HG03558 (cell line): ENCODE measurements around the gene HK1.

Experiments
- ATAC-seq: cut with Tn5 transposase; IDR thresholded peaks from one replicate; pipeline ENCODE4 v1.9.1; 2021; ENCODE audit warnings: moderate number of reproducible peaks; ENCODE audit not compliant: unreplicated experiment; ENCODE audit errors: extremely low read depth

Gene HK1

DNA sequence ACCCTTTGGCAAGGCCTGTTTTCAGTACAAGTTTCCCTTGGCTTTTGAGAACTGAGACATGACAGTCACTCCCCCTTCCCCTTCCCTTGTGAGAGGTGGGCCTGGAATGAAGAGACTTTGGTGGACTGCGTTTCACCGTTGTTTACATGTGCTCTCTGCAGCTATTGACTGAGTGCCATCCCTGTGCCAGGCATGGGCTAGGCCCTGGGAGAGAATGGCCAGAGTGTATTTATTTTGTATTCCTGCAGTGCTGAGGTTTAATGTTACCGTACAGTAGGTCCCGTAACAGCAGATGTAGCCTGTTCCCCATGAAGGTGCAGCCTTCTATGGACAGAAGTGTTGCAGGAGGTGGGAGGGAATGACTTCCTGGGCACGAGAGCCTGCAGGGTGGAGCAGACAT is 88.4 kb downstream of the HK1 start:
- ATAC-seq: no peak

DNA sequence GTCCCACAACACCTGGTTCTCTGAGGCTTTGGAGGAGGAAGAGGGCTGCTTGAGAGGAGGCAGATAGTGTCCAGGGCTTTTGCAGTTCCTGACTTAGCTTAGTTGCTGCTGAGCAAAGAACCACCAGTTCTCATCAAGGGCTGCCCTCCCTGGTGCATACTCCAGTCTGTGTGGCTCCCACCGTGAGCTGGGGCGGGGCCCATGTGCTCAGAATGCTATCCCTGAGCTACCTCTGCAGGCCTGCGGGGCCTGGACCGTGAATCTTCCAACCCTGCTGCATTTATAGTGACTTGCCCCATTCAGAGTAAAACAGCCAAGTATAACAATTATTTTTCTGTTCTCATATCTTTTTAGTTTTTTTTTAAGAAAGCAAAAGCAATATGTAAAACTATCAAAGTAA is 89.2 kb downstream of the HK1 start:
- no peak for ATAC-seq

DNA sequence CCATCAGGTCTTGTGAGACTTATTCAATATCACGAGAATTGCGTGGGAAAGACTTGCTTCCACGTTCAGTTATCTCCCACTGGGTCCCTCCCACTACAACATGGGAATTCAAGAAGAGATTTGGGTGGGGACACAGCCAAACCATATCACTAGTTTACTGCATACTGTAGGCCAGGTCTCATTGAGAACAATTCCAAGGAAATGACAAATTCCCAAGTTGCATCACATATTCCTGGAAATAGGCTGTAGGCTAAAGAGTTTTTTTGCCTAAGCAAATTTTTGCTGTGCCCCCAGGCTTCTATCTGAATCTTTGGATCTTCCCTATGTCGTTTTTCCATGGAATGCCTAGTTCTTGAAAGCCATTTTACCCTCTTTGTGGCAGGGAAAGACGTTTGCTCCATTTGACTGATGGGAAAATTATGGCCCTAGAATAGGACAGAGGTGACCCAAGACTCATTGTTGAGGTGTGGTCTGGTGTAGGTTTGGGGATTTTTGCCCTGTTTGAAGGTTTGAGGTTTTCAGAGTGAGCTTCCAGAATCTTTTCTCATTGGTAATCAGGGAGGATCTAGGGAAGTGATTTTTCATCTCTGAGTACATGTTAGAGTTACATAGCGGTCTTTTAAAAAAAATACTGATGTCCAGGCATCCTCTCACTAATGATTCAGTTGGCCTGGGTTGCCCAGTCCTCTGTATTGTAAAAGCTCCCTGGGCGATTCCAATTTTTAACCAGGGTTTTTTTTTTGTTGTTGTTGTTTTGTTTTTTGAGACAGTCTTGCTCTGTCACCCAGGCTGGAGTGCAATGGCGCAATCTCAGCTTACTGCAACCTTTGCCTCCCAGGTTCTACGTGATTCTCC is 94.1 kb downstream of the HK1 start:
- ATAC-seq: no peak

DNA sequence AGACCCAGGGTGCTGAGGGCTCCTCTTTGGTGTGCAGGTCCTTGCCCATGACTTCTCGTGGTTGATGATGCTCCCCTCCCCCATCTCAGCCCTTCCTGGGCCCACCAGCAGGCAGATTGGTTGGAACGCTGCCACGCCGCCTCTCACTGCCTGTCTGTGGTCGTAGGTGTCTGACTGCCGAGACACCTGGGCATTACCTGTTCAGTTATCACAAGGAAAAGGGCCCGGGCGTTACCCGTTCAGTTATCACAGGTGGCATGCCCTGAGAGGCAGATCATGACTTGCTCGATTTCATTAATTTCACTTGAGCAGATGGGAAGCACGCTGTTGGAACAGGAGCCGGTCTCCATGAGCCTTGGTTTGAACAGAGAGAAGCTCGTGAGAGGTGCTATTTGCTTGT is 95.9 kb downstream of the HK1 start:
- no peak for ATAC-seq

DNA sequence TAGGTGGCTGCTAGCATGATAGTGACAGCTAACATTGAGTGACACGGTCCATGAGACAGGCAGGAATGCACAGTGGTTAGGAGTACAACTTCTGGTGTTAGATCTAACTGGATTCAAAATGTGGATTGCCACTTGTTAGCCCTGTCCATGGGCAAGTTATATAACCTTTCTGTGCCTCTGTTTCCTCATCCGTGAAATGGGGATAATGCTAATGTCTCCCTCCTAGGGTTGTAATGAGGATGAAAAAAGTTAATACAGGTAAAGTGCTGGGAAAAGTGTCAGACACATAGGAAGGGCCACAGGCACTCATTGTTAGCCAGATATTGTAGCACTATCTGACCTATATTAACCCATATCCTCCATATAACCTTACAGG is 96.6 kb downstream of the HK1 start:
- ATAC-seq: no peak

DNA sequence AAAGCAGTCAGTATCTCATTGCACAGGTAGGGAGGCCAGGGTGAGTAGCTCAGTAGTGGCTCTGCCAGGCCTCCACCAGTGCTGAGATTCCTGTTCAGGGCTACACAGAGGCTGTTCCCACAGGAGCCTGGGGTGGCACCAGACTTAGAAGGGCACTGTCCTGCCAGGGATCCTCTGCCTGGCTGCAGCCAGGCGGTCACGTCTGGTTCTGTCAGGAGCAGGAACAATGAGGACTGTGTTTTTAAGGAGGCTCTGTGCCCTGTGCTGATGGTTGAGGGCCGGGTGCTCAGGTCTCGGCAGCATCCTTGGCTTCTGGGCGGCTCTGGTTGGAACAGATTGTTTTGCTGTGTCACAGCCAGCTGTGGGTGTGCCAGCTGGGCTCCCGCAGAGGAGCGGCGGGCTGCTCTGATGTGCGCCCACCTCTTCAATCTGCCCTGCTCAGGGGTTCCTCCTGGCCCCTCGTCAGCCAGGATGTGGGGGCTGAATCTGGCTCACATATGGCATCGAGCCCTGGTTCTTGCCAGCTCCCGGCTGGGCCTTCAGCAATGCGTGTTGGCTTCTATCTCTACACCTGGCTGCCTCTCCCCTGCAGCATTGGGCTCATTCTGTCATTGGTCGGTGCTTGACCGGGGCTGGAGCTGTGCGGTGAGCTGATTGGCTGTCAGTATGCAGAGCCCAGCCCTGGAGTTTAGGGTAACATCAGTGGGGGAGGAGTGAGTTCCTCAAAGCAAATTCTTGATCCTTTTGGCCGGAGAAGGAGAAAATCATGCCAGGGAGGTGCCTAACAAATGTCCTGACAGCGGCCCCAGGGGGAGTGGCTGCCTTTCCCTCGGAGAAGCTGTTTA is 97.2 kb downstream of the HK1 start:
- ATAC-seq: no peak

DNA sequence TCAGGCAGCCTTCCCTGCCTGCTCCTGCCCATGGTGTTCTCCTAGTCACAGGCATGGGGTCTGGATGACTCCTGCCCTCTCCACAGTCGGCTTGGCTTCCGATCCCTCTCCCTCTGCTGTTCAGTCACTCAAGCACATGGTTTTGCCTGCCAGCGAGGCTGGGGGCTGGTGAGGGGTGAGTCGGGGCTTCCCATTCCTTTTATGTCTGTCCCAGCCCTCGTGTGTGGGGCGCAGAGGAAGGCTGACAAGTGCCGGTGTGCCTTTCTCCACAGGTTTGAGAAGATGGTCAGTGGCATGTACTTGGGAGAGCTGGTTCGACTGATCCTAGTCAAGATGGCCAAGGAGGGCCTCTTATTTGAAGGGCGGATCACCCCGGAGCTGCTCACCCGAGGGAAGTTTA is 98.4 kb downstream of the HK1 start:
- ATAC-seq: no peak

DNA sequence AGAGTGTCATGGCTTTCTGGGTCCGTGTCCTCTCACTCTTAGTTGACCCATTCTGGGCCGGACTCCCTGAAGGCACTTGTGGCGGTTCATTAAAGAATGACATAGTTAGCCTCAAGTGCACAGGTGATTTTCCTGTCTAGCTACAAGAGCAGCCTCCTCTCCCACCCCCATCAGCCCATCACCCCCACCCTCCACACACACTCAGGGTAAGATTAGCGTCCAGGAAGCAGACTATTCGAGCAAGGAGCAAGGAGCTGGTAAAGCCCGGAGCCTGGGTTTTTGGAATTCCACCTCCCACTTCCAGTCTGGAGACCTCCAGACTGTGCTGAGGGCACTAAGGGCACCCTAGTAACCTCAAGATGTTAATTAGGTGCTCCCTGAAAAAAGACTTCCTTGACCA is 98.9 kb downstream of the HK1 start:
- no peak for ATAC-seq

DNA sequence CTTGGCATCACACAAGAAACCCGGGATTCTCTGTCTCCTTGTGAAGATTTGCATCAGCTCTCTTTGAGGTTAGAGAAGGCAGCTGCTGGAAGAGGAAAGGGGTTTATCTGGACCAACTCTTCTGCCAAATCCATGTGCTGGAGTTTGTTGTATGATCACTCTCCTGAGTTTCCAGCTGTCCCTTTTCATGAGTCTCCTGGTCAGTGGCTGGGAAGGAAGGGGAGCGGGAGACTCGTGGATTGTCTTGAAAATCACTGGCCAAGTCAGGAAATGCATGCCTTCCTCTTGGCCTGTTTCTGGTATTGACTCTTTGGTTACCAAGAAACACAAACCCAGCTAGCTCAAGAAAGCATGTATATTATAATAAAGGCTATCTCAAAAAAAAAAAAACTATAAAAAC is 99.6 kb downstream of the HK1 start:
- ATAC-seq: no peak

DNA sequence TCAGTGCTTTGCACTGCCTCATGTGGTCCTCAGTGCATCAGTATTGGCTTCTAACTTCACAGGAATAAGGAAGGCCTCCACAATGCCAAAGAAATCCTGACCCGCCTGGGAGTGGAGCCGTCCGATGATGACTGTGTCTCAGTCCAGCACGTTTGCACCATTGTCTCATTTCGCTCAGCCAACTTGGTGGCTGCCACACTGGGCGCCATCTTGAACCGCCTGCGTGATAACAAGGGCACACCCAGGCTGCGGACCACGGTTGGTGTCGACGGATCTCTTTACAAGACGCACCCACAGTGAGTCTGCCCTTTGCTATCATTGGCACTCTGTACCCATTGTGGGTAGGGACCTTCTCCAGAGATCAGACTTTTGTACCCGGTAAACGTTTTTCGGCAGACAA is 101.5 kb downstream of the HK1 start:
- no peak for ATAC-seq

DNA sequence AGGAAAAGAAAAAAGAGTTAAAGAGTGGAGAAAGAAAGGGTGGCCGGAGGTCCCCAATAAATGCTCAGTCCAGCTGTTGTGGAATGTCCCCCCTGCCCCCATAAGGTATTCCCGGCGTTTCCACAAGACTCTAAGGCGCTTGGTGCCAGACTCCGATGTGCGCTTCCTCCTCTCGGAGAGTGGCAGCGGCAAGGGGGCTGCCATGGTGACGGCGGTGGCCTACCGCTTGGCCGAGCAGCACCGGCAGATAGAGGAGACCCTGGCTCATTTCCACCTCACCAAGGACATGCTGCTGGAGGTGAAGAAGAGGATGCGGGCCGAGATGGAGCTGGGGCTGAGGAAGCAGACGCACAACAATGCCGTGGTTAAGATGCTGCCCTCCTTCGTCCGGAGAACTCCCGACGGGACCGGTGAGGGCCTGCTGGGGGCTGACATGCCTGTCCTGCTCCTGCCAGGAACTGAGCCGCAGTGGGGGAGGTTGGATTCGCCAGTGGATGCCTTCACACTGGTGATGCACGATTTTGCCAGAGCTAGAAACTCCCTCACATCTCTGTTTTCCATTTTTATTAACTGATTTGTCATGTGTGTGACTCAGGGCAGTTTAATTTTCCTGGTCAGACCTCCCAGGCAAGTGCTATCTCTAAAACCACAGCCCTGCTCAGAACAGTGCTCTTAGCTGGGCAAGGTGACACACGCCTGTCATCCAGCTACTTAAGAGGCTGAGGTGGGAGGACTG is 104.3 kb downstream of the HK1 start:
- ATAC-seq: no peak

DNA sequence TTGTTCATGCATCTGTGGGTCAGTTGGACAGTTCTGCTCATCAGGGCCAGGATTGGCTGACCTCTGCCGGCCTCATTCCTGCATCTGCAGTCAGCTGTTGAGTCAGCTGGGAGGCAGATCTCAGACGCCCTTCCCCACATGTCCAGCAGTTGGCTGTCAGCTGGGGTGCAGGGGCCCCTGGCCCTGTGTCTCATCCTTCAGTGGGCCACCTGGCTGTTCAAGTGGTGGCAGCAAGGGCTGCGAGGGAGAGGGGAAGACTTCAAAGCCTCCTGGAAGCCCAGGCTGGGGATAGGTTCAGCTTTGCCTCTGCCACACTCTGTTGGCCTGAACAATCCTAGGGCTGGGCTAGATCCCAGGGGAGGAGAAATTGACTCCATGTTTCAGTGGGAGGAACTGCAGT is 105.3 kb downstream of the HK1 start:
- ATAC-seq: no peak

DNA sequence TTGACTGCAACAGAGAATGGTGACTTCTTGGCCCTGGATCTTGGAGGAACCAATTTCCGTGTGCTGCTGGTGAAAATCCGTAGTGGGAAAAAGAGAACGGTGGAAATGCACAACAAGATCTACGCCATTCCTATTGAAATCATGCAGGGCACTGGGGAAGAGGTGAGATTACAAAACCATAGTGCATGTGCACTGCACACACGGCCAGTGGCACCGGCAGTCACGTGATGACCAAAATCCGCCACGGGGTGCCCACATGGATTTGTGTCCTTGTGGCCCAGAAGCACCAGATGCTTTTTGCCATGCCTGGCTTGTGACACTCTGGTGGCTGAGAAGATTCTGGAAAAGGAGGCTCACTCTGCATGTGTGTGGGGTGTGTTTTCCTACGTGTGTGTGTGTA is 106.0 kb downstream of the HK1 start:
- ATAC-seq: no peak

DNA sequence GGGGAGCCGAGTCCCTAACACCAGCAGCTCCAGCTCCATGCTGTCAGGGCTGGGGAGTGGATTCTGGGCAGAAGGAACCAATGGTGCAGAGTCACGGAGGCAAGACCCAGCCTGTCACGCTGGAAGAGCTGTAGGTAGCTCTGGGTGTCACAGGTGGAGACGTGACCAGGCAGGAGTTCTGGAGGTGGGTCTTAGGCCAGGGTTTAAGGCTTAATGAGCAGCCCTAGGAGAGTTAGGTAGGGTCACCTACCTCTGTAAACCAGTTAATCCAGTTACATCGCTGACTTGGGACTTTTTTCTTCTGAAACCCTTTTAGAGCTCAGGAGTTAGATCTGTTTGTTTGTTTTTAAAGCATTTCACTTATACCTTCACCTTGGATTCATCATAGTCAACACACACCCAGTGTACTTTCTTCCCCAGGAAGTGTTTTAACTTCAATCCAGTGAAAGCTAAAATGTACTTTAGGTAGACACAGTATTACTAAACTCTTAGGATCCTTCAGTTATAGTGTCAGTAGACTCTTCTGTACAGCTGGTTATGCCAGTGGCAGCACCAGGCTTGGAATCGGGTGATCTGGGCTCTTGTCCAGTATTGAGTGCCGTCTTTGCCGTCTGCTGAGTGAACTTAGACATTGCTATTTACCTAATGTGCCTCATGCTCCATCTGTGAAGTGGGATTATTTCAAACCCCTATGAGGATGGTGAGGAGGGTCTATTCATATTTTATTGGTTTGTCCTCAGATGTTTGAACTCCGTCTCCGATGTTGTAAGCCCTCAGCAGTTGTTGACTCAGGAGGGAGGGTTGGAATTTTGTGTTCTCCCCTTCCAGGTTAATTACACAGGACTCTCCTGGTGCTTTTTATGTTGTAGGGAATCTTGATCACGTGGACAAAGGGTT is 107.4 kb downstream of the HK1 start:
- no peak for ATAC-seq

DNA sequence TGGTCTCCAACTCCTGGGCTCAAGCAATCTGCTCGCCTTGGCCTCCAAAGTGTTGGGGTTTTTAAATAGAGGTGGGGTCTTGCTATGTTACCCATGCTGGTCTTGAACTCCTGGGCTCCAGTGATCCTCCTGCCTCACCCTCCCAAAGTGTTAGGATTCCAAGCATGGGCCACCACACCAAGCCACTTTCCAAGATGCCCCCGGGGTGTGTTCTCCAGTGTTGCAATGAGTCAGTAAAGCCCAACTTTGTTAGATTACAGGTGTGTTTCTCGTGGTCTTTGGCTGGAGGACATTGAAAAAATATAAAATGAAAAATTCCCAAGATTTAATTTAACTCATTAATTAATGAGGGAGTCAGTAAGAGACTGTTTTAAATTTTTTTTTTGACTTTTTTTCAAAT is 109.2 kb downstream of the HK1 start:
- no peak for ATAC-seq

DNA sequence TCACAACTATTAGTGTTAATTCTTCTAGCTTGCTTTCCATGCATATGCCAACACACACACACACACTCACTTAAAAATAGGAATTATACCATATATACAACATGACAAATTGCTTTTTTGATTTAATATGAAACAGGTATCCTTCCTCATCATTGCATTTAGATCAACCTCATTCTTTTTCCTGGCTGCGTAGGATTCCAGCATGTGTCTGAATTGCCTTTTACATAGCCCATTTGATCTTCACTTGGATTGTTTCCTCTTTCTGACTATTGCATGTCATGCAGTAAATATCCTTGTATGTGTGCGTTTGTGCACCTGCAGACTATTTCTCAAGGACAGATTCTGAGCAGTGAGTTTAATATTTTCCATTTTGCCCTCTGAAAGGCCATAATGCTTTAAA is 110.2 kb downstream of the HK1 start:
- no peak for ATAC-seq

DNA sequence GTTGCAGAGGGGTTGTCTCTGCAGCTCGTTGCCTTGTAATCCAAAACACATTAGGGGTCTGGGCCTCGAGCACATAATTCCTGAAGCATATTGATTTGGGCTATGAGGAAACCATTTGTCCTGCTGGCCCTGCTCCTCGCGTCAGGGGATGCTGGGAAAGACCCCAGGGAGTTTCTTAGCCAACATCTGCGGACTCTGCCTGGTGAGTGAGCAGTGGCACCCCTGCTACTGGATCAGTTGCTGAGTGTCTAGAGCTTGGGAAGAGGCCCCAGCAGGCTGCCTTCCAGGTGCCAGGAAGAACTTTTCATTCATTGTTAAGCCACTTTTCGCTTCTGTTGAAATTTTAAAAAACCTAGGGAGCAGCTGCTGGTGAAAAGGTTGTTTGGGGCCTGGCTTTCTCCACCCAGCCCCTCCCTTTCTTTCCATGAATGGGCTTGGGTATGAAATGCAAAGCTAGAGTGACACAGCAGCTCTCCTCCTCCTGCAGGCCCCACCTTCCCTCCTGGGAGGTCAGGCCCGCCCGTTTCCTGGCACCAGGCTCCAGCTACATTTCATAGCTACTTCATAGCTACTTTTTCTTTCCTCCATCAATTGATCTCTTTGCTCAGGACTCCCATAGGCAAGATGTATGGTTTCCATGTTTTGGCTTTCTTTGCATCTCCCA is 111.7 kb downstream of the HK1 start:
- no peak for ATAC-seq

DNA sequence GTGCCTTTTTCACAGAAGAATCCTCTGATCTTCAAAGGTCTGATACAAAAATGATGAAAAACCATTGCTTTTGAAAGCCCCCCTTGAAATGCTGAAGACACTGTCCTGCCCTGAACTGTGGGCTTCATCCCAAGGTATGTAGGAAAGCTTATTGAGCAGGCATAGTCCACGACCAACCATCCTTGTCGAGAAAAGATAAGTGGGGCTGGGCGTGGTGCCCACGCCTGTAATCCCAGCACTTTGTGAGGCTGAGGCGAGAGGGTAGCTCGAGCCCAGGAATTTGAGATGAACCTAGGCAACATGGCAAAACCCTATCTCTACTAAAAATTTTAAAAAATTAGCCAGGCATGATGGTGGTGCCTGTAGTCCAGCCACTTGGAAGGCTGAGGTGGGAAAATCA is 112.9 kb downstream of the HK1 start:
- ATAC-seq: no peak

DNA sequence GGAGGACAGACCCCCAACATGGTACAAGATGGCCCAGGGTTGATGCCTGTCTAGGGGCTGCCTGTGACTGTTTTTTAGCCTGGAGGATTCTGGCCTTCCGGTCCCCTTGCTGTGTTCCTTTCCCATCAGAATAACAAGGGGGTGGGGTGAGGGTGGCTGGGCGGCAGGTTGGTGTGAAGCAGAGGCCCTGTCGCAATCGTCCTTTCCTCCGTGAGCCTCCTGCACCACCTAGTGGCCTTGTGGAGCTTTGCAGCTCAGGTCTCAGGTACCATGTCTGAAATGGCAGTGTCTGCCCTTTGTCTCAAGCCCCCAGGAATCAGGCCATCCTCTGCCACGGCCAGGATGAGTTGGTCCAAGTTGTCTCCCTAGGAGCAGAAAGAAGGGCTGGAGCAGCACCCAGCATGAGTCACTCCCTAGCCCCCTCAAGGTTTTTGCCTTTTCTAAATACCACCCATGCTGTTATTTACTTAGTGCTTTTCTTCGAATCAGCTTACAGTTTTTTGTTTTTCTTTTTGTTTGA is 114.2 kb downstream of the HK1 start:
- no peak for ATAC-seq
